Tibial nerve (tissue), 3 donors: ENCODE data around the gene DNAJB9.

ENCODE experiments used
- CTCF ChIP-seq, 5 experiments: fragments of 200-600 bp in 3 of 5; fragments of 450-650 bp in 2 of 5; sonication (generic) in 3 of 5; IDR thresholded peaks; one replicate each; pipeline ENCODE4 v1.5.1; 2016 to 2019; ENCODE audit warnings: antibody characterized with exemption in 5 of 5, mild to moderate bottlenecking in 3 of 5, moderate library complexity in 2 of 5
- POLR2A ChIP-seq, 2 donors: fragments of 450-650 bp; IDR thresholded peaks; one replicate each; pipeline ENCODE4 v1.6.1; 2017; ENCODE audit warnings: antibody characterized with exemption in 2 of 2, mild to moderate bottlenecking in 2 of 2, moderate library complexity in 2 of 2

GRCh38 chr7:108613147-108613948 lies 43.7 kb downstream of the DNAJB9 start:
- TF ChIP-seq CTCF (IDR thresholded peaks at IDR 0.05) (peak; percentile 59 to 80 (median 65)), POLR2A (IDR thresholded peaks at IDR 0.05) (no peak)
